Activated CD4-positive, CD25-positive, alpha-beta regulatory T cell treated with anti-CD3 and anti-CD28 coated beads, Interleukin-2, amount 50 U/mL, for 16 hours (primary cell): Measurements from ENCODE around the gene MSN.
"Not testable (repeated sequence)": the region's sequence is repeated elsewhere in the genome, so short reads cannot be mapped to it uniquely, and the experiment has no call there.

Experiments used
- DNase-seq: peaks from one replicate; pipeline ENCODE4 v3.0.0-alpha.2; 2020; ENCODE audit warnings: low read depth, low spot score

The MSN gene

GRCh38 chrX:65667503-65668376 lies at the start of gene MSN:
MSN (plus strand) TSS chrX:65667654; CDS start chrX:65667842, 188 bp downstream.
- peak; percentile 37 for DNase-seq

GRCh38 chrX:65620096-65620705 lies 47.3 kb upstream of the MSN start:
- not testable (repeated sequence) for DNase-seq

- DNase-seq: no peak
These were observed 36.7 kb upstream of the MSN start for GRCh38 chrX:65630771-65631170.

- DNase-seq: no peak
These were observed 33.6 kb upstream of the MSN start for GRCh38 chrX:65633826-65634225.

GRCh38 chrX:65634732-65635131 lies 32.7 kb upstream of the MSN start:
- DNase-seq: no peak

- DNase-seq: no peak
These were observed 32.1 kb upstream of the MSN start for GRCh38 chrX:65635378-65635777.

GRCh38 chrX:65635822-65636221 lies 31.6 kb upstream of the MSN start:
- DNase-seq: no peak

GRCh38 chrX:65636261-65636660 lies 31.2 kb upstream of the MSN start:
- DNase-seq: not testable (repeated sequence)

- no peak for DNase-seq
These were observed 30.1 kb upstream of the MSN start for GRCh38 chrX:65637335-65637734.

- DNase-seq: no peak
These were observed 24.5 kb upstream of the MSN start for GRCh38 chrX:65642914-65643491.

GRCh38 chrX:65643531-65644052 lies 23.9 kb upstream of the MSN start:
- no peak for DNase-seq

- no peak for DNase-seq
These were observed 22.7 kb upstream of the MSN start for GRCh38 chrX:65644621-65645289.

GRCh38 chrX:65647801-65648200 lies 19.7 kb upstream of the MSN start:
- no peak for DNase-seq

GRCh38 chrX:65652098-65652497 lies 15.4 kb upstream of the MSN start:
- no peak for DNase-seq

GRCh38 chrX:65657009-65657441 lies 10.4 kb upstream of the MSN start:
- not testable (repeated sequence) for DNase-seq

GRCh38 chrX:65657659-65658058 lies 9.8 kb upstream of the MSN start:
- no peak for DNase-seq

GRCh38 chrX:65658229-65658628 lies 9.2 kb upstream of the MSN start:
- DNase-seq: no peak

GRCh38 chrX:65667157-65667502 lies 324 bp upstream of the MSN start:
- DNase-seq: no peak

- DNase-seq: peak; percentile 19
These were observed 1.2 kb downstream of the MSN start for GRCh38 chrX:65668377-65669310.

GRCh38 chrX:65671286-65671685 lies 3.8 kb downstream of the MSN start:
- no peak for DNase-seq

GRCh38 chrX:65671966-65672365 lies 4.5 kb downstream of the MSN start:
- no peak for DNase-seq
